ENCODE measurements around the gene SMAD6. TPM values are rescaled to one million over a fixed set of nuclear protein-coding genes. Genes with fewer than 3 reads are reported as not detected.

Gene SMAD6
- polyA plus RNA-seq, 1 of the 3 experiments (the other 2 are of a cell fraction): 4.5 TPM

DNA sequence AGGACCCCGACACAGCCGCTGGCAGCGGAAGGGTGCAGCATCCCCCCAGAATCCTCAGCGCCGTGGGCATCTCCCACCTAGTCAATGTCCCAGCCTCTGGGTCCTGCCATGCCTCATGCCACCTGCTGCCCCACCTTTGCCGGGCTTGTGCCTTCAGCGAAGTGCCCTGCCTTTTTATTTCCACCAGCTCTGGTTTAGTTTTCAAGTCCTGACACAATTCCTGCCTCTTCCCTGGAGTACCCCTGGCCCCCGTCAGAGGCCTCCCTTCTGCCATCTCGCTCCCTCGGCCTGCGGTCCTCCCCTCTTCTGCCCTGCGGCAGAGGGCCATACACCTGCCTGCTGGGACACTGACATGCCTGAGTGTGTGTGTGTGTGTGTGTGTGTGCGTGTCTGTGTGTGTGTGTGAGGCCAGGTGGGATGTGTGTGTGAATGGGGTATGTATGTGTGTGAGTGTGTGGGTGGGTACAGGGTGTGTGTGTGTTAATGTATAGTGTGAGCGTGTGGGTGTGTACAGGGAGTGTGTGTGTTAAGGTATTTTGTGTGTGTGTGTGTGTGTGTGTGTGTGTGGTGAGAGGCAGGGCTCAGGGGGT lies 129.9 kb downstream of the SMAD6 start:
- H2AFZ ChIP-seq (ENCODE audit: low read depth): no peak overlapping the region
- no peaks in the 10 kb centered on the region for H3K9me2 ChIP-seq
- no peaks in the 10 kb centered on the region for H3F3A ChIP-seq (replicated peaks; ENCODE audit: insufficient read depth)
- H3K9ac ChIP-seq: no peak overlapping the region
- 86% methylated on average over 12 of the region's 14 CpGs for WGBS (ENCODE audit: low lambda C conversion rate)
- H3K27ac ChIP-seq (ENCODE audit: low read depth in 2 of 2, low read length in 1 of 2): no peak overlapping the region
- POLR2A ChIA-PET: no interaction called here
- no peak overlapping the region for H3K4me3 ChIP-seq (ENCODE audit: low read depth in 2 of 2, low read length in 1 of 2)
- peaks cover 5 to 25% of the 10 kb centered on the region in 2 experiments; a peak in 3 of 4 replicates for H3K4me1 ChIP-seq (ENCODE audit: control insufficient read depth in 1 of 2, insufficient read depth in 2 of 2, low read depth in 1 of 2, low read length in 1 of 2)
- H3K36me3 ChIP-seq (replicated peaks in 1 of 2; ENCODE audit: control insufficient read depth in 1 of 2, insufficient read depth in 2 of 2, low read length in 1 of 2): no peaks in the 10 kb centered on the region
- H3K9me3 ChIP-seq: no peaks in the 10 kb centered on the region
- no peaks in the 10 kb centered on the region for H3K27me3 ChIP-seq (ENCODE audit: insufficient read depth)
- no peak for TF ChIP-seq TCF12 (IDR thresholded peaks at IDR 0.05)
- no peak for TF ChIP-seq POLR2AphosphoS5 (IDR thresholded peaks at IDR 0.05; ENCODE audit: low read depth, low read length)
- TF ChIP-seq, protein P1, sequence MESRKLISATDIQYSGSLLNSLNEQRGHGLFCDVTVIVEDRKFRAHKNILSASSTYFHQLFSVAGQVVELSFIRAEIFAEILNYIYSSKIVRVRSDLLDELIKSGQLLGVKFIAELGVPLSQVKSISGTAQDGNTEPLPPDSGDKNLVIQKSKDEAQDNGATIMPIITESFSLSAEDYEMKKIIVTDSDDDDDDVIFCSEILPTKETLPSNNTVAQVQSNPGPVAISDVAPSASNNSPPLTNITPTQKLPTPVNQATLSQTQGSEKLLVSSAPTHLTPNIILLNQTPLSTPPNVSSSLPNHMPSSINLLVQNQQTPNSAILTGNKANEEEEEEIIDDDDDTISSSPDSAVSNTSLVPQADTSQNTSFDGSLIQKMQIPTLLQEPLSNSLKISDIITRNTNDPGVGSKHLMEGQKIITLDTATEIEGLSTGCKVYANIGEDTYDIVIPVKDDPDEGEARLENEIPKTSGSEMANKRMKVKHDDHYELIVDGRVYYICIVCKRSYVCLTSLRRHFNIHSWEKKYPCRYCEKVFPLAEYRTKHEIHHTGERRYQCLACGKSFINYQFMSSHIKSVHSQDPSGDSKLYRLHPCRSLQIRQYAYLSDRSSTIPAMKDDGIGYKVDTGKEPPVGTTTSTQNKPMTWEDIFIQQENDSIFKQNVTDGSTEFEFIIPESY (IDR thresholded peaks at IDR 0.05; ENCODE audit: borderline replicate concordance, low read depth): no peak
- TF ChIP-seq YY1 (IDR thresholded peaks at IDR 0.05; ENCODE audit: low read depth): no peak
- TF ChIP-seq GABPA (IDR thresholded peaks at IDR 0.05; ENCODE audit: low read depth): no peak
- TF ChIP-seq NRF1 (IDR thresholded peaks at IDR 0.05; ENCODE audit: low read depth, low read length): no peak
- TF ChIP-seq, protein P2, sequence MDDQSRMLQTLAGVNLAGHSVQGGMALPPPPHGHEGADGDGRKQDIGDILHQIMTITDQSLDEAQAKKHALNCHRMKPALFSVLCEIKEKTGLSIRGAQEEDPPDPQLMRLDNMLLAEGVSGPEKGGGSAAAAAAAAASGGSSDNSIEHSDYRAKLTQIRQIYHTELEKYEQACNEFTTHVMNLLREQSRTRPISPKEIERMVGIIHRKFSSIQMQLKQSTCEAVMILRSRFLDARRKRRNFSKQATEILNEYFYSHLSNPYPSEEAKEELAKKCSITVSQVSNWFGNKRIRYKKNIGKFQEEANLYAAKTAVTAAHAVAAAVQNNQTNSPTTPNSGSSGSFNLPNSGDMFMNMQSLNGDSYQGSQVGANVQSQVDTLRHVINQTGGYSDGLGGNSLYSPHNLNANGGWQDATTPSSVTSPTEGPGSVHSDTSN (IDR thresholded peaks at IDR 0.05): no peak
- TF ChIP-seq, protein P3, sequence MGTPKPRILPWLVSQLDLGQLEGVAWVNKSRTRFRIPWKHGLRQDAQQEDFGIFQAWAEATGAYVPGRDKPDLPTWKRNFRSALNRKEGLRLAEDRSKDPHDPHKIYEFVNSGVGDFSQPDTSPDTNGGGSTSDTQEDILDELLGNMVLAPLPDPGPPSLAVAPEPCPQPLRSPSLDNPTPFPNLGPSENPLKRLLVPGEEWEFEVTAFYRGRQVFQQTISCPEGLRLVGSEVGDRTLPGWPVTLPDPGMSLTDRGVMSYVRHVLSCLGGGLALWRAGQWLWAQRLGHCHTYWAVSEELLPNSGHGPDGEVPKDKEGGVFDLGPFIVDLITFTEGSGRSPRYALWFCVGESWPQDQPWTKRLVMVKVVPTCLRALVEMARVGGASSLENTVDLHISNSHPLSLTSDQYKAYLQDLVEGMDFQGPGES (IDR thresholded peaks at IDR 0.05; ENCODE audit: low read depth, low read length): no peak
- no peak for TF ChIP-seq MXI1 (IDR thresholded peaks at IDR 0.05; ENCODE audit: low read depth, low read length)
- no peak for TF ChIP-seq GATA2 (CRISPR knock-in tag; IDR thresholded peaks at IDR 0.05)
- no peaks in the 10 kb centered on the region for H3K79me2 ChIP-seq (ENCODE audit: insufficient read depth)
- H3K4me2 ChIP-seq: no peak overlapping the region
- no peaks in the 10 kb centered on the region for H4K20me1 ChIP-seq (ENCODE audit: insufficient read depth)
- DNase-seq: no peak
- CTCF ChIA-PET: interaction anchor here (0.9 to 1.3 kb wide), 2 partner anchors 19 to 72 kb away, joined by 3 read pairs; no protein-coding TSS in a partner anchor

Other genes with a start within 250 kb of the SMAD6 start
- gene SNAPC5, start 204.5 kb upstream of the SMAD6 start, polyA plus RNA-seq (2012; rRNA removed): 57.8 and 65.0 TPM in 2 replicates
- gene RPL4, start 197.4 kb upstream of the SMAD6 start, polyA plus RNA-seq (2012; rRNA removed): 3,177 and 3,833 TPM in 2 replicates
- 8.2 and 13.5 TPM in 2 replicates for gene ZWILCH, start 196.9 kb upstream of the SMAD6 start, polyA plus RNA-seq (2012; rRNA removed)
- gene LCTL, start 136.2 kb upstream of the SMAD6 start, polyA plus RNA-seq (2012; rRNA removed): 1.9 and 2.4 TPM in 2 replicates

Measured in SK-N-SH (cell line).